Measurements from ENCODE around the gene MAGI2.

DNA sequence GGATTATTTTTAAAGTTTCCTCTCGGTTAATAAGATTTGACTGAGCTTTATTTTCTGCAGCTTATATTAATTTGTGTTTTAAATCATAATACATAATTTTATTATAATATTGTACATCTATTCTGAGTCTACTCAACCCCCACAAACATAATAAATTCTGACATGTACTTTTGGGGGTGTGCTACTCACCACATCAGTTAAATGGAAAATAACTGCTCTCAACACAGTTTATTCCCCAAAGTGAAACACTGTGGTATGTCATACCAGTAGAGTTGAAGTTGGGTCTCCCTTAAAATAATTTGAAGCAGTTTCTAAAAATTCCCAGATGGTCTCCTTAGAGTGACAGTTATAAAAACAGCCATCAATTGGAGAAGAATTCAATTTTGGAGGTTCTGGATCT, 1191.7 kb downstream of the MAGI2 start:
- TF ChIP-seq, protein P1, sequence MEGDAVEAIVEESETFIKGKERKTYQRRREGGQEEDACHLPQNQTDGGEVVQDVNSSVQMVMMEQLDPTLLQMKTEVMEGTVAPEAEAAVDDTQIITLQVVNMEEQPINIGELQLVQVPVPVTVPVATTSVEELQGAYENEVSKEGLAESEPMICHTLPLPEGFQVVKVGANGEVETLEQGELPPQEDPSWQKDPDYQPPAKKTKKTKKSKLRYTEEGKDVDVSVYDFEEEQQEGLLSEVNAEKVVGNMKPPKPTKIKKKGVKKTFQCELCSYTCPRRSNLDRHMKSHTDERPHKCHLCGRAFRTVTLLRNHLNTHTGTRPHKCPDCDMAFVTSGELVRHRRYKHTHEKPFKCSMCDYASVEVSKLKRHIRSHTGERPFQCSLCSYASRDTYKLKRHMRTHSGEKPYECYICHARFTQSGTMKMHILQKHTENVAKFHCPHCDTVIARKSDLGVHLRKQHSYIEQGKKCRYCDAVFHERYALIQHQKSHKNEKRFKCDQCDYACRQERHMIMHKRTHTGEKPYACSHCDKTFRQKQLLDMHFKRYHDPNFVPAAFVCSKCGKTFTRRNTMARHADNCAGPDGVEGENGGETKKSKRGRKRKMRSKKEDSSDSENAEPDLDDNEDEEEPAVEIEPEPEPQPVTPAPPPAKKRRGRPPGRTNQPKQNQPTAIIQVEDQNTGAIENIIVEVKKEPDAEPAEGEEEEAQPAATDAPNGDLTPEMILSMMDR (IDR thresholded peaks at IDR 0.05): no peak
- TF ChIP-seq POLR2A (IDR thresholded peaks at IDR 0.05): no peak

All from ovary (tissue), 3 donors.